Measurements from ENCODE around the gene TMIGD1.

The TMIGD1 gene

DNA sequence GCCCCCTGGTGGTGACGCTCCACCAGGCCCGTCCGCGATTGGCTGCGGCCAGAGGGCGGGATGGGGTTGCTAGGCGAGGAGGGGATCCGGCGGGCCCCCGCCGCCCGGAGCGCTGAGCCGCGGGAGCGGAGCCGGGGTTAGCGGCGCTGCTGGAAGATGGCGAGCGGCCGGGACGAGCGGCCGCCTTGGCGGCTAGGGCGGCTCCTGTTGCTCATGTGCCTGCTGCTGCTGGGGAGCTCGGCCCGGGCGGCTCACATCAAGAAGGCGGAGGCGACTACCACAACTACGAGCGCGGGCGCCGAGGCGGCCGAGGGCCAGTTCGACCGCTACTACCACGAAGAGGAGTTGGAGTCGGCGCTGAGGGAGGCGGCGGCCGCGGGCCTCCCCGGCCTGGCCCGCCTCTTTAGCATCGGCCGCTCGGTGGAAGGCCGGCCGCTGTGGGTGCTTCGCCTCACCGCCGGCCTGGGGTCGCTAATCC, 45.0 kb upstream of the TMIGD1 start, which contains the start of gene CPD:
Gene CPD, plus strand, starts transcription at position 103 of the 478 bp plus-strand sequence. Its CDS starts 54 bp downstream, at position 157.
- DNase-seq (ENCODE audit: low spot score): peak; percentile 97
- Histone ChIP-seq H3K4me3 (peak within 1 kb of the TSS; percentile 99), H3K27ac (peak within 1 kb of the TSS; percentile 67 to 93)
- TF ChIP-seq, protein P1, sequence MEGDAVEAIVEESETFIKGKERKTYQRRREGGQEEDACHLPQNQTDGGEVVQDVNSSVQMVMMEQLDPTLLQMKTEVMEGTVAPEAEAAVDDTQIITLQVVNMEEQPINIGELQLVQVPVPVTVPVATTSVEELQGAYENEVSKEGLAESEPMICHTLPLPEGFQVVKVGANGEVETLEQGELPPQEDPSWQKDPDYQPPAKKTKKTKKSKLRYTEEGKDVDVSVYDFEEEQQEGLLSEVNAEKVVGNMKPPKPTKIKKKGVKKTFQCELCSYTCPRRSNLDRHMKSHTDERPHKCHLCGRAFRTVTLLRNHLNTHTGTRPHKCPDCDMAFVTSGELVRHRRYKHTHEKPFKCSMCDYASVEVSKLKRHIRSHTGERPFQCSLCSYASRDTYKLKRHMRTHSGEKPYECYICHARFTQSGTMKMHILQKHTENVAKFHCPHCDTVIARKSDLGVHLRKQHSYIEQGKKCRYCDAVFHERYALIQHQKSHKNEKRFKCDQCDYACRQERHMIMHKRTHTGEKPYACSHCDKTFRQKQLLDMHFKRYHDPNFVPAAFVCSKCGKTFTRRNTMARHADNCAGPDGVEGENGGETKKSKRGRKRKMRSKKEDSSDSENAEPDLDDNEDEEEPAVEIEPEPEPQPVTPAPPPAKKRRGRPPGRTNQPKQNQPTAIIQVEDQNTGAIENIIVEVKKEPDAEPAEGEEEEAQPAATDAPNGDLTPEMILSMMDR (IDR thresholded peaks at IDR 0.05): no peak

DNA sequence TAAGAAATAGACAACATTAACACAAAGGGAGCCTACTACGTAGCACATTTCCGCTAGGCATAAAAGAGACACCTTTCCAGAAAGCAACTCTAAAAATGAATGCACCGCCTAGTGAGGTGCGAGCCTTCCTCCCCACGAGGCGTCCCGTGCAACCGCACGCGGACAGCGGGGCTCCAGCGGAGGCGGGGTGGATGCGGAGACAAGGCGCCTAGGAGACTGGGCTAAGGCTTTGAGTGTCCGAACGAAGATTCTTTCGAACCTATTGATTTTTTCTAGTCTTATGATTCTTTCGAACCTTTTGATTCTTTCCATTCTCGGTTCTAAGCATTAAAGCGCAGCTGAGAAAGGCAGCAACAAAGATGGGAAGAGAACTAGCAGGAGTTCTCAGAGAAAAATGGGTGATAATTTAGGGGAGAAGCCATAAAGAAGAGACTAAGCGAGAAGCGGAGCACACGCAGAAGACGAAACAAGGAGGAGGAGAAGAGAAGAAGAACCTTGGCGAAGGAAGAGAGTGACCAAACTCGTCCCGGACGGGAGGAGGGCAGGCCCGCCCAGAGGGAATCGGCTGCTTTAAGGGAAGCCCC, 44.5 kb upstream of the TMIGD1 start:
- Histone ChIP-seq H3K27ac (peak overlapping the region; percentile 67 to 93), H3K4me3 (peak overlapping the region; percentile 99)
- DNase-seq (ENCODE audit: low spot score): no peak
- TF ChIP-seq, protein P1 (IDR thresholded peaks at IDR 0.05): no peak

DNA sequence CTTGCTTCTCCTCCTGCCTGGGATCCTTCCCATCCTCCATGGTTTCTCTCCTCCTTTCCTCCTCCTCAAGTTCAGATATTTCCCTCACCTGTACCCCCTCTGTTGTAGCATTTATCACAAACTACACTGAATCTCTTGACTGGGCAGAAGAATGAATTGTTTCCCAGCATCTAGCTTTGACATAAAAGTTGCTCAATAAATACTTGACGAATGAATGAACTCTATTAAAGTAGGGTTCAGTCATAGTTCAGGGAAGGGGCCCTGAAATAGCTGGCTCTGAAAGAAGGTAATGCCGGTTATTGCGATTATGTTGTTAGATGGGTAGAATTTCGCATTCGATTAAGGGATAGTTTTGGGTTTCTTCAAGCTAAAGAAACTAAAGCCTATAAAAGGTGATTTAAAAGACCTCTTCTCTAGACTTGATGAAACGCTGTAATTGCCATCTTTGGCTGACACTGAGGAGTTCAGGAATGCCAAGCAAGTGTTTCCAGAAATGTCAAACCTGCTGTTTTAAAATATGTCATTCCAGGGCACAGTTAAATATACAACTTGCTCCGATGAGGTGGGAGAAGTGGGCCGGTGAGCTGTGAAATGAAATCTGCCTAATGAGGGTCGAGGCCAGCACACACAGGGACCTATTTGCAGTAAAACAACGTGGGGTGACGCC, 43.9 kb upstream of the TMIGD1 start:
- peak overlapping the region in 1 of 2 donors; percentile 67 for H3K27ac ChIP-seq
- peak overlapping the region; percentile 99 for H3K4me3 ChIP-seq
- TF ChIP-seq, protein P1 (IDR thresholded peaks at IDR 0.05): no peak
- no peak for DNase-seq (ENCODE audit: low spot score)

DNA sequence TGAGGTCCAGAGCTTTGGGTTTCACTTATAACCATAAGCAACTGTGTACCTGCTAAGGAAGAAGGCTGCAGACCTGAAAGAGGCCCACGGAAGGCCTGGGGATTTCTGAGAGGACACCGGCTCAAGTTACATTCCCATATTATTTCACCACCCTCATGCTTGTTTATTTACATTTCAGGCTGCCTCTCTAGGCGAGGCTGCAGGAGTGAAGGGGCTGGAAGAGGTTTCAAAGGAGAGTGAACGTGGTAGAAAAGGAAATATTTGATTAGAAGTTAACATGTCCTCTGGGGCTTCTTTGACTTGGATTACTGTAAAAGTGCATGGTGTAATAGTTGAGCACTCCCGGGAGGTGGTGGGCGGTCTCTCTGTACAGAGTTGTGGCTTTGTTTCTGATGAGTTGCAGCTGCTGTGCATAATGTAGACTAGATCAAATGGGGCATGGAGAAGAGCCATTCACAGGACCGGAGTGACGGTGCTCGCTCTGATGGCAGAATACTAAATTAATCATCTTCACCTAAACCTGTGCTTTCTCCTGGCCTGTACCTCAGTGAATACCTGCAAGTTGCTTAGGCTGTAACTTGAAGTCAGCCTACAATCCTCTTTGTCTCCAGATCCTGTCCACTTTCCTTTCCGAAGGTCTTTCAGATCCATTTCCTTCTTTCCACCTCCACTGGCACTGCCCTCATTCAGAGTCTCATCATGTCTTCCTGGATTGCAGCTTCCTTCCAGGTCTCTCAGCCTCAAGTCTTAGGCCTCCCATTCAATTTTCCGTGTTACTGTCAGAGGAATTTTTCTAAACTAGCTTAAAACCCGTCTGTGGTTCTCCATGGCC, 43.0 kb upstream of the TMIGD1 start:
- Histone ChIP-seq H3K4me3 (no peak overlapping the region), H3K27ac (no peak overlapping the region)
- TF ChIP-seq, protein P1 (IDR thresholded peaks at IDR 0.05): no peak
- DNase-seq (ENCODE audit: low spot score): no peak

DNA sequence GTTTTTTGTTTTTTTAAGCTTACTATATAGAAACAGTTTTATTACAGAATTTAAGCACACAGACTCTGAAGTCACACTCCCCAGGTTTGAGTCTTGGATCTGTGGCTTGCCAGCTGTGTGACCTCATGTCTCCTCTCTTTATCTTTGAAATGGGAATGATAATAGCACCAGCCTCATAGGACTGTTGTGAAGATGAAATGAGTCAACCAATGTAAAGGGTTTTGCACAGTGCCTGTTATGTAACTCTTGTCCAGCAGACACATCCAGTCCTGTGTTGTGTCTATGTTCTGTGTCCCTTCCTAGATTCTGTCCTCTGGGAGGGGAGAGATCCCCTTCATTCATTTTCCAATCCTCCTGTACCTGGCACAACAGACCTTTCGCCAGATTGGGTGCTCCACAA, 41.8 kb upstream of the TMIGD1 start:
- DNase-seq (ENCODE audit: low spot score): no peak
- Histone ChIP-seq H3K4me3 (no peak overlapping the region), H3K27ac (no peak overlapping the region)
- TF ChIP-seq, protein P1 (IDR thresholded peaks at IDR 0.05): no peak

DNA sequence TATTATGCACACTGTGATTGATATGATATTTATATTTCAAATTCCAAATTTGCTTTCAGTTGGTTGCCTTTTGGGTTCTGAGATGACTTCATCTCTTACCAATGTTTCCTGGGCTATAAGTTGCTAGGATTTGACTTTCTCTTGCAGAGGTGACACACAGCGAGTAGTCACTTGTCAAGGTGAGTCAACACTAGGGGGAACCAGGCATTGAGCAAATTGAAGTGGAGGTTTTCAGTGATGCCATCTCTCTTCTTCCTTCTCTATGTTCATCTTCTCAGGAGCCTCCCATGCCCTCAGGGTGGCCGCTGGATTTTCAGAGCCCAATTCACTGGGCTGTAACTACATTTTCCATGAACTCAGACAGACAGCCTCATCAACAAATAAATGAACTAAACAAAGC, 38.9 kb upstream of the TMIGD1 start:
- no peak for DNase-seq (ENCODE audit: low spot score)
- Histone ChIP-seq H3K27ac (no peak overlapping the region), H3K4me3 (no peak overlapping the region)
- TF ChIP-seq, protein P1 (IDR thresholded peaks at IDR 0.05): no peak
